HG03039 (cell line): ENCODE data around the gene NKAPD1.
A peak's percentile ranks its signal among the peaks of the same experiment; 100 is the strongest.
"Not testable (repeated sequence)": the region's sequence is repeated elsewhere in the genome, so short reads cannot be mapped to it uniquely, and the experiment has no call there.

ENCODE experiments used
- ATAC-seq: cut with Tn5 transposase; IDR thresholded peaks from one replicate; pipeline ENCODE4 v1.9.1; 2021; ENCODE audit warnings: mild to moderate bottlenecking, moderate library complexity; ENCODE audit not compliant: unreplicated experiment

The NKAPD1 gene

GRCh38 chr11:112073941-112074811 is at the start of gene NKAPD1, which contains the start of gene PIH1D2:
Gene NKAPD1 (plus strand): TSS chr11:112074299. CDS start chr11:112075575, 1,276 bp downstream.
Gene PIH1D2 (minus strand): TSS chr11:112074017. CDS start chr11:112073174, 843 bp downstream.
- ATAC-seq = peak; percentile 88

- ATAC-seq = peak; percentile 72
Measured at GRCh38 chr11:112024773-112025678, 49.1 kb upstream of the NKAPD1 start, which contains the start of gene DLAT. Gene DLAT (plus strand): TSS chr11:112025408. CDS start chr11:112025473, 65 bp downstream.

- ATAC-seq = no peak
Measured at GRCh38 chr11:112025707-112026106, 48.4 kb upstream of the NKAPD1 start.

- not testable (repeated sequence) for ATAC-seq
Measured at GRCh38 chr11:112026784-112027410, 47.2 kb upstream of the NKAPD1 start.

GRCh38 chr11:112029460-112029859 is 44.6 kb upstream of the NKAPD1 start:
- ATAC-seq = no peak

- ATAC-seq = no peak
Measured at GRCh38 chr11:112033902-112034301, 40.2 kb upstream of the NKAPD1 start.

GRCh38 chr11:112037527-112037926 is 36.6 kb upstream of the NKAPD1 start:
- ATAC-seq = no peak

- ATAC-seq = no peak
Measured at GRCh38 chr11:112042161-112042960, 31.7 kb upstream of the NKAPD1 start.

- ATAC-seq = no peak
Measured at GRCh38 chr11:112042961-112043304, 31.2 kb upstream of the NKAPD1 start.

GRCh38 chr11:112044961-112045360 is 29.1 kb upstream of the NKAPD1 start:
- ATAC-seq = no peak

- ATAC-seq = not testable (repeated sequence)
Measured at GRCh38 chr11:112046647-112047046, 27.5 kb upstream of the NKAPD1 start.

- not testable (repeated sequence) for ATAC-seq
Measured at GRCh38 chr11:112048256-112048655, 25.8 kb upstream of the NKAPD1 start.

- no peak for ATAC-seq
Measured at GRCh38 chr11:112049777-112050176, 24.3 kb upstream of the NKAPD1 start.

- ATAC-seq = peak; percentile 88
Measured at GRCh38 chr11:112050721-112051120, 23.4 kb upstream of the NKAPD1 start.

GRCh38 chr11:112051768-112052167 is 22.3 kb upstream of the NKAPD1 start:
- ATAC-seq = no peak

GRCh38 chr11:112057170-112057569 is 16.9 kb upstream of the NKAPD1 start:
- ATAC-seq = no peak

- ATAC-seq = no peak
Measured at GRCh38 chr11:112058103-112058502, 16.0 kb upstream of the NKAPD1 start.

- no peak for ATAC-seq
Measured at GRCh38 chr11:112062923-112063322, 11.2 kb upstream of the NKAPD1 start.

- ATAC-seq = no peak
Measured at GRCh38 chr11:112082729-112083128, 8.6 kb downstream of the NKAPD1 start.

GRCh38 chr11:112085822-112086421 is 11.8 kb downstream of the NKAPD1 start:
- ATAC-seq = peak; percentile 25
